GM18505 (cell line): ENCODE results near the gene PGLYRP1.

Source experiments
- ATAC-seq: cut with Tn5 transposase; IDR thresholded peaks from one replicate; pipeline ENCODE4 v1.9.1; 2021; ENCODE audit not compliant: unreplicated experiment
- POLR2A ChIP-seq: IDR thresholded peaks from 4 replicates; pipeline ENCODE4 v1.6.1; 2011; ENCODE audit warnings: borderline replicate concordance; ENCODE audit not compliant: insufficient read depth, insufficient read length; ENCODE audit errors: extremely low read depth

PGLYRP1 gene

DNA sequence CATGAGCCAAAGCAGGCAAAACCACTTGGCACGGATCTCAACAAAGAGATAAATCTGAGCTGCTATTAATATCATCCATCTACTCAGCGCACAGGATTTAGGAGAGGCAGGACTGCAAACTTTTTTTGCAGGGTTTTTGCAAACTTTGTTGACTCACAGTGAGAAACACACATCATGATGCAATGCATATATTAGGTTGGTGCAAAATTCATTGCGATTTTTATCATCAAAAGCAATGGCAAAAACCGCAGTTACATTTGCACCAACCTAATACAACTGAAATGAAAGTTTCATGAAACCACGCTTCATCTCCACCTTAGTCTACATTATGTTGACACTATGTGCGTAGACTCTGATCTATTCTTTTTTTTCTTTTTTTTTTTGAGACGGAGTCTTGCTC, 44.7 kb downstream of the PGLYRP1 start:
- TF ChIP-seq POLR2A: no peak
- no peak for ATAC-seq

DNA sequence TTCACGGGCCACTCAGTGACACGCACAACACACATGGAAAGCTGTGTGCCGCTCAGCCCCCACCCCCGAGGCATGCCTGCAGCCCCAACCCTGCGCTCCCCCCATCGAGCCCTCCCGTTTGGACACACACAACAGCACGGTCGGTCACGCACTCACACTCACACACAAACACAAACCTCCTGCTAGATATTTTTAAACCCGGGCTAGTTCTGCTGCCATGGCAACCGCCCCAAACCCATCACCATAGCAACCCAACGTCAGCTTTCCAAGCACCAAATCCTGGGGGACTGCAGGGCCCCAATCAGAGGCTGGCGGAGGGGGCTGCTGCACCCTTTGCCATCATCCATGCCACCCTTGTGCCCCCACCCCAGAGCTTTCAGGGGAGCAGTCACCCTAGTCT, 46.7 kb downstream of the PGLYRP1 start:
- no peak for TF ChIP-seq POLR2A
- no peak for ATAC-seq

DNA sequence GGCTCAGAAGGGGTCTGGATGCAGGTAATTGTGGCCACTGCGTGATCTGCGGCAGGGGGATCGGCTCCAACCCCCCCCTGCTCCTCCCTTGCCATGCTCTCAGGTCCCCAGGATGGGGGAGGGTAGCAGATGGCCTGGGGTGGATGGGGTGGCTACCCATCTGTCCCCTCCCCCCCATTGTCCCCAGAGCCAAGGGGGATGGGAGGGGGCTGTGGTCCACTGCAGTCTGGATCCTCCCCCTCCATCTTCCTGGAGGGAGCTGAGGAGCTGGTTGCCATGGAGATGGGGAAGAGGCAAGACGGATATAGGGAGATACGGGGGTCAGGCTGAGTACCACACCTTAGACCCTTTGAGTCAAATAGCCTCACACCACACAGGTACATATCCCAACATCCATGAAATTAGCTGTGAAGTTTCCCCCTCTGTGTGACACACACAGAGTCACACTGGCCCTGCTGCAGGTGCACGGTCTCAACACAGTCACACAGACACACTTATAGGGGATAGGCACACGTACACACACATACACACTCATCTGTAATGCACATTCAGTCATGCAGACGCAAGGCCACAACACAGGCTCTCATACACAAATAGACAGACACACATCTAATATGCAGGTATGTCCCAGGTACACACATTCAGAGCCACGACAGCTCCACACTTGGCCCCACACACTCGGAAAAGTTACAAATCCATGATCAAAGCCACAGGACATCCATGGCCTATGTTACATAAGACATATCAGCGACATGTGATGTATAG, 47.4 kb downstream of the PGLYRP1 start:
- no peak for TF ChIP-seq POLR2A
- ATAC-seq: no peak

DNA sequence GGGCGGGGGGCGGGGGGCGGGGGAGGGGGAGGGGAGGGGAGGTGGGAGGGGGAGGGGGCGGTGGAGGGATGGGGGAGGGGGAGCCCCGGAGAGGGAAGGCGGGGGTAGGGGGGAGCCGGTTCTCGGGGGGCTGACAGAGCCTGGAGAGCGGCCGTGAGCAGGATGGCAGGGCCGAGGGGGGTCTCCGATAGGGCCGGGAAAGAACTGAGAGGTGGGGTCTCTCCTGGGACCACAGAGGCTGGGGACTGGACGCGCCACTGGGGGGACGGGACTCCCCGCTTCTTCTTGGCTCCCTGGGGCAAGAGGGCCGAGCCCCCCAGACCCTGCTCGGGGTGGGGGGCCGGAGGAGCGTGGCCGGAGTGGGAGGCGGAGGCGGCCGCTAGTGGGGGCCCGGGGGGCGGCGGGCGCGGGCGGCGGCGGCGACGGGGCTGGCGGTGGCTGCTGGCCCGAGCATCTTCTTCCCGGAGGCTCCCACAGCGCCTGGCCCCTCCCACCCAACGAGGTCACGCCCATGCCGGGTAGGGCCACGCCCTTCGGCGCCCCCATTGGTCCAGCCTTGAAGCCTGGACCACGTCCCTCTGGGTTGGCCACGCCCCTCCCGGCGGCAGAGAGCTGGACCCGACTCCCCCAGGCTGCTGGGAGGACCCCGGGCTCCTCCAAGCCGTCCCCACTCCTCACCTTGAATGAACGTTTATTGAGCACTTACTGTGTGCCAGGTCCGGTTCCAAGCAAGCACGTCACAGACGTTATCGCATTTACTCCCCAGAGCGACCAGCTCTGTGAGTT, 49.1 kb downstream of the PGLYRP1 start, which contains the start of gene NOVA2:
NOVA2 (minus strand) TSS at position 313 of the 786 bp plus-strand sequence. CDS start 514 bp downstream, outside the sequence.
- no peak for TF ChIP-seq POLR2A
- ATAC-seq: no peak

DNA sequence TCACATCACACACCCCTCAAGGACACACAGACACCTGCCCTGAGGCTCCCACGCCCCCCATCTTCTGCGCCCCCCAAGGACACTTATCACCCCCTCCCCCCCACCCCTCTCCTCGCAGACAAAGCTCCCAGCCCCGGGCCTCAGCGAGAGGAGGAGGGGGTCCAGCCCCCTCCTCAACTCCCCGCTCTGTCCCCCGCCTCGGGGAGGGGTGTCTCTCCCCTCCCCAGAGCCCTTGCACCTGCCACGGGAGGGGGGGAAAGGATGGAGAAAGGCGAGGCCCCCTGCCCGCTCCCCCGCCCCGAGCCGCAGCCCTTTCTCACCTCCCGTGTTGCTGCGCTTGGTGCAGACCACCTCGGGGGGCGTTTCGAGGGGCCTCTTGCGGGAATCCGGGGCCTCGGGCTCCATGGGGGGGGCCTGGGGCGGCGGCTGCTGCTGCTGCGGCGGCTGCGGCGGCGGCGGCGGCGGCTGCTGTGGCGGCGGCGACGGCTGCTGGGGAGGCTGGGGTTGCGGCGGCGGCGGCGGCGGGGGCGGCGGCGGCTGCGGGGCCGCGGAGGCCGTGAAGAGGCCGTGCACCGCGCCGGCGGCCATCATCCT, 49.8 kb downstream of the PGLYRP1 start:
- TF ChIP-seq POLR2A: no peak
- ATAC-seq: no peak

DNA sequence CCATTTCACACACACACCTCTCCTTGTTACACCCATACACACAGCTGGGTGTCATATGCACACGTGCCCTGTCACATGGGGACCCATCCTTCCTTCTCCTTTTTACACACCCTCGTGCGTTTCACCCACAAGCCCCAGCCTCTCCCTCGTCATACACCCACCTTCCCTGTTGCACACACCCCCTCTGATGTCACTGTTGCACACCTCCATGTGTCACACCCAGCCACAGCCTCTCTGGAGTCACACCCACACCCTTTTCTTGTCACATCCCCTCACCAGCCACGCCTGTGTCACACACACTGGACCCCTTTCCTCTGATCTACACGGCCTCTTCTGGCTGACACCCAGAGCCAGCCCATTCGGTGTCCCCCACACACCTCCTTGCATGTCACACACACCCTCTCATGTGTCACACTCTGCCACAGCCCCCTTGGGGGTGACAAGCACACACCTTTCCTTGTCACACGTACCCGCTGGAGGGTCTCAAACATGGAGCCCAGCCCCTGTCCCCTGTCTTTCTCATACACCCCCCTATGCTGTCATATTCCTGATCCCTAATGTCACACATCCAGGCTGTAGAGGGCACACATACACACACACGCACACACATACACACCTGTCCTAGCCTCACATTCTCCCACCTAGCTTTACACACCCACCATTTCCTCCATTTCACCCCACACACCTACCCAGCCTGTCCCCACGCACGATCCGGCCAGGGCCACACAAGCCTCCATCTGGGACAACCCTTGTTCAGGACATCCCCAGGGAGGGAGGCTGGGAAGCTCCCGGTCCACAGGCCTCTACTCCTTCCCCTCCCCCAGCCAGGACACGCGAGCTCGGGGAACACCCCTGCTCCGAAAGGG, 50.5 kb downstream of the PGLYRP1 start:
- ATAC-seq: no peak
- TF ChIP-seq POLR2A: no peak

DNA sequence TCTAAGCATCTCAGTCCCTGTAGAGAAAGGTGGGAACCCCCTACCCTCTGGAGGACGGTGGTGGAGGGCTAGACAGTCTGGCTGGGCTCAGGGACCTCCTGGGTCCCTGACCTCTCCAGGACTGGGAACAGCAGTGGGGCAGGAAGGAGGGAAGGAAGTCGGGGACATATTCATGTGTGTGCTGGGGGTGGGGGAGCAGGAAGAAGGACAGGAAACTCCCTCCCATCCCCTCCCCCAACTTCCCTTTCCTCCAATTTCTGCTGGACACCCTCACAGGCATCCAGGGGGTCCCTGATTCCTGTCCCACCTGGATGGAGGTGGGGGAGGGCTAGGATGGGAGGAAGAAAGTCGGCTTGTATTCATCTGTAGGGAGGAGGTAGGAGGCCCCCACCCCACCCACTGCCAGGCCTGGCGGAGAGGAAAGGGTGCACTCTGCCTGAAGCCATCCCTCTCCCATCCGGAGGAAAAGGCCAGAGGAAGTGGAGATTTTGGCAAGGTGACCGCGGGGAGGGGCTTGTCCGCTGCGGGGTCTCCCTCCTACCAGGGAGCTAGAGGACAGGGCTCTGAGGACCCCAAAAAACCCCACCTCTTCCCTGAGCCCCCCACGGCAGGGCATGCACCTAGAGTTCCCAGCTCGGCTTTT, 51.5 kb downstream of the PGLYRP1 start:
- TF ChIP-seq POLR2A: no peak
- no peak for ATAC-seq

DNA sequence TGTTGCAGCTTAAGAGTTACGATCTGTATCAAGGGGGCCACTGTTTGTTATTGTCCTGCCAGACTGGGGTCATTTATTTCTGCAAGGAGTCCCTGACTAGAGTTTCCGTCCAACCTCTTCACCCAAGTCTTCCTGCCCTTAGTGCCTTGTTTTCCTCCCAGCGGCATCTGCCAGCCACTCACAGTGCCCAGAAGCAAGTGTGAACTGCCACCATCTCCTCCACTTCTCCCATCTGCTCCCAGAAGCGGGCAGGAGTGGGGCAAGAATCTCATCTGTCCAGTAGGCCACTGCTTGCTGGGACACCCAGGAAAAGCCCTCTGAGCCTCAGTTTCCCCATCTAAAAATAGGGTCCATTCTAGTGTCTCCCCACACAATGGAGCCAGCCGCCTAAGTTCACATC, 53.2 kb downstream of the PGLYRP1 start:
- TF ChIP-seq POLR2A: no peak

More for the DNA sequence above, 53.2 kb downstream of the PGLYRP1 start:
- ATAC-seq: no peak
